ENCODE measurements around the gene ZNF70. TPM values are rescaled to one million over a fixed set of nuclear protein-coding genes. Genes with fewer than 3 reads are reported as not detected.
A peak's percentile ranks its signal among the peaks of the same experiment; 100 is the strongest.

ZNF70 gene
- total RNA-seq, 1 experiment from 2014 or later: 4.3 TPM

- H3K27me3 ChIP-seq (replicated peaks): no peaks in the 10 kb centered on the region
- H3K27ac ChIP-seq: no peak overlapping the region
- DNase-seq (ENCODE audit: low read depth in 1 of 2, low spot score in 2 of 2): no peak
- H3K9me3 ChIP-seq (replicated peaks): no peaks in the 10 kb centered on the region
- H3K4me1 ChIP-seq (replicated peaks): peaks cover 55% of the 10 kb centered on the region
- H3K4me3 ChIP-seq: no peak overlapping the region
- H3K36me3 ChIP-seq: no peaks in the 10 kb centered on the region
These were observed 23.4 kb upstream of the ZNF70 start for GRCh38 chr22:23774114-23774921.

GRCh38 chr22:23773483-23774113 is 22.7 kb upstream of the ZNF70 start:
- H3K27ac ChIP-seq: no peak overlapping the region

DNA sequence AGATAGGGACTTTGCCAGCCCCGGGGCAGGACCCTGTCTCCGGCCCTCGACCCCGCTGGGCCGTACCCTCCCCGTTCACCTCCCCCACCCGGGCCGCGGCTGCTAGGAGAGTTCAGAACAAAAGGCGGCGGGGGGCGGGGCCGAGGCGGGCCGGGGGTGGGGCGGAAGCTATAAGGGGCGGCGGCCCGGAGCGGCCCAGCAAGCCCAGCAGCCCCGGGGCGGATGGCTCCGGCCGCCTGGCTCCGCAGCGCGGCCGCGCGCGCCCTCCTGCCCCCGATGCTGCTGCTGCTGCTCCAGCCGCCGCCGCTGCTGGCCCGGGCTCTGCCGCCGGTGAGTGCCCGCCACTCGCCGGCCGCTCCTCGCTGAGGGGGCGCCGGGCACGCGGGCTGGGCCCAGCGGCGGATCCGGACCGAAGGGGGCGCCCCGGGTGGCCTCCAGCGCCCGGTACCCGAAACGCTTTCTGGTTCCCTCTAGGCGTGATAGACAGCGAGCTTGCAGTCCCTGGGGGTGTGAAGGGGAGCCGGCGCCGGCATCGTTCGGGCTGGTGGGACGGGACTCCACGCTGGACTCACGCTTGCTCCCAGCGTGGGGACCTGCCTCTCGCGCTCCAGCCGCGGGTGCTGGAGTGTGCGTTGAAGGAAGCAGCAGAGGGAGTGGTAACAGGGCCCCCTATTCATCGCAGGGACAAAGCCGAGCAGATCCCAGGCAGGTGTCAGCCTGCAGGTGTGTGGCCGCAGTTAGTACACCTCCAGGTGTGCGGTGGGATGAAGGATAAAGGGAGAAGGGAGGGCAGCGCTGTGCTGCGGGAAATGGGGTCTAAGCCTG is 21.9 kb upstream of the ZNF70 start, which contains the start of gene MMP11:
Gene MMP11 (plus strand): TSS at position 201 of the 825 bp plus-strand sequence. CDS start 22 bp downstream, at position 223.
- Histone ChIP-seq H3K4me1 (replicated peaks) (peaks cover 70% of the 10 kb centered on the region), H3K27me3 (replicated peaks) (no peaks in the 10 kb centered on the region), H3K9me3 (replicated peaks) (no peaks in the 10 kb centered on the region), H3K27ac (no peak within 1 kb of the TSS), H3K36me3 (0 out of 2 replicates have a peak, but pooled peaks cover 3% of the 10 kb centered on the region), H3K4me3 (peak within 1 kb of the TSS; percentile 51)
- DNase-seq (ENCODE audit: low read depth in 1 of 2, low spot score in 2 of 2): peak; percentile 33 to 71

More at GRCh38 chr22:23773483-23774113, 22.7 kb upstream of the ZNF70 start:
- Histone ChIP-seq H3K36me3 (no peaks in the 10 kb centered on the region), H3K4me3 (peak overlapping the region; percentile 51), H3K9me3 (replicated peaks) (no peaks in the 10 kb centered on the region), H3K4me1 (replicated peaks) (peaks cover 62% of the 10 kb centered on the region), H3K27me3 (replicated peaks) (no peaks in the 10 kb centered on the region)
- DNase-seq (ENCODE audit: low read depth in 1 of 2, low spot score in 2 of 2): no peak

- no peaks in the 10 kb centered on the region for H3K9me3 ChIP-seq (replicated peaks)
- DNase-seq (ENCODE audit: low read depth in 1 of 2, low spot score in 2 of 2): no peak
- peak overlapping the region; percentile 51 for H3K4me3 ChIP-seq
- H3K27me3 ChIP-seq (replicated peaks): no peaks in the 10 kb centered on the region
- 0 out of 2 replicates have a peak, but pooled peaks cover 3% of the 10 kb centered on the region for H3K36me3 ChIP-seq
- H3K4me1 ChIP-seq (replicated peaks): peaks cover 73% of the 10 kb centered on the region
- no peak overlapping the region for H3K27ac ChIP-seq
These were observed 21.4 kb upstream of the ZNF70 start for GRCh38 chr22:23772315-23772648.

GRCh38 chr22:23769321-23769965 is 18.5 kb upstream of the ZNF70 start:
- Histone ChIP-seq H3K27me3 (replicated peaks) (no peaks in the 10 kb centered on the region), H3K4me1 (replicated peaks) (peaks cover 74% of the 10 kb centered on the region), H3K27ac (peak overlapping the region; percentile 76), H3K36me3 (peaks cover 21% of the 10 kb centered on the region), H3K9me3 (replicated peaks) (no peaks in the 10 kb centered on the region), H3K4me3 (no peak overlapping the region)
- DNase-seq (ENCODE audit: low read depth in 1 of 2, low spot score in 2 of 2): peak; percentile 99

- H3K9me3 ChIP-seq (replicated peaks): no peaks in the 10 kb centered on the region
- DNase-seq (ENCODE audit: low read depth in 1 of 2, low spot score in 2 of 2): peak; percentile 85 to 86
- H3K4me3 ChIP-seq: peak within 1 kb of the TSS; percentile 74
- H3K27me3 ChIP-seq (replicated peaks): no peaks in the 10 kb centered on the region
- H3K4me1 ChIP-seq (replicated peaks): peaks cover 68% of the 10 kb centered on the region
- H3K36me3 ChIP-seq: peaks cover 28% of the 10 kb centered on the region
- peak within 1 kb of the TSS; percentile 50 for H3K27ac ChIP-seq
These were observed 17.0 kb upstream of the ZNF70 start, which contains the start of gene CHCHD10 for GRCh38 chr22:23767673-23768548. Gene CHCHD10, minus strand, starts transcription at chr22:23767972. Its CDS starts 98 bp downstream, at chr22:23767874.

DNA sequence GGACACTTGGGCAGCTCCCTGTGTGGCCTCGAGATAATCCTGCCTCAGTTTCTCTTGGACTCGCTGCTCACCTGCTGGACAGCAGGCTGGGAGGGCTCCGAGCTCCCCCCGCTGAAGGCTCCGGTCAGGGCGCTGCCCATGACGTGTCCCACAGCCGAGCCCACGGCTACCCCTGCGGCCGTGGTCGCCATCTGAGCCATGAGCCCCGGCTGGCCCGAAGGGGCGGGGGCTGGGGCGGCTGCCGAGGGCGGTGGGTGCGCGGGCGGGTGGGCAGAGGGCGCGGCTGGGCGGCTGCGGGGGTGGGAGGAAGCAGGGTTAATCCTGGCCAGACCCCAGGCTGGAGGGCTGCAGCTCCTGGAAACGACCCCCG is 16.4 kb upstream of the ZNF70 start:
- Histone ChIP-seq H3K9me3 (replicated peaks) (no peaks in the 10 kb centered on the region), H3K4me1 (replicated peaks) (peaks cover 68% of the 10 kb centered on the region), H3K27ac (no peak overlapping the region), H3K4me3 (peak overlapping the region; percentile 74), H3K36me3 (peaks cover 28% of the 10 kb centered on the region), H3K27me3 (replicated peaks) (no peaks in the 10 kb centered on the region)
- no peak for DNase-seq (ENCODE audit: low read depth in 1 of 2, low spot score in 2 of 2)

- Histone ChIP-seq H3K27me3 (replicated peaks) (no peaks in the 10 kb centered on the region), H3K4me1 (replicated peaks) (peaks cover 47% of the 10 kb centered on the region), H3K36me3 (peaks cover 28% of the 10 kb centered on the region), H3K4me3 (no peak overlapping the region), H3K9me3 (replicated peaks) (no peaks in the 10 kb centered on the region), H3K27ac (no peak overlapping the region)
- no peak for DNase-seq (ENCODE audit: low read depth in 1 of 2, low spot score in 2 of 2)
These were observed 14.3 kb upstream of the ZNF70 start for GRCh38 chr22:23764899-23765881.

GRCh38 chr22:23763954-23764353 is 13.0 kb upstream of the ZNF70 start:
- H3K36me3 ChIP-seq: peaks cover 28% of the 10 kb centered on the region
- H3K4me1 ChIP-seq (replicated peaks): peaks cover 35% of the 10 kb centered on the region
- no peak for DNase-seq (ENCODE audit: low read depth in 1 of 2, low spot score in 2 of 2)
- no peaks in the 10 kb centered on the region for H3K27me3 ChIP-seq (replicated peaks)
- H3K9me3 ChIP-seq (replicated peaks): no peaks in the 10 kb centered on the region
- no peak overlapping the region for H3K27ac ChIP-seq
- no peak overlapping the region for H3K4me3 ChIP-seq

DNA sequence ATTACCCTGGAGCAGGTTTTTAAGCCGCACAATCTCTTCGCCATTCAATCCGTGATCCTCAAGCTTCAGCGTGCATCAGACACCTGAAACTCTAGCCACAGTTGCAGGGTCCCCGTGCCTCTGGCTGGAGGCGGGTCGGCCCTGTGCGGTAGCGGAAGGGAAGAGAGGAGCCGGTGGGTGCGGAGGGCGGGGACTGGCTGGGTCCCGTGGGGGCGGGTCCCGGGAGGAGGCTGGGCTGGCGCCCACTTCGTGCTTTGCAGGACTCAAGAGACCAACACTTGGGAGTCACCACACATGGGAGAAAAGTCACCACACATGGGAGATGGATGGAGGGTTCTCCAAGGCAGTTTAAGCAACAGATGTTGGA is 12.7 kb upstream of the ZNF70 start:
- Histone ChIP-seq H3K4me1 (replicated peaks) (peaks cover 31% of the 10 kb centered on the region), H3K36me3 (peaks cover 28% of the 10 kb centered on the region), H3K4me3 (no peak overlapping the region), H3K27ac (no peak overlapping the region), H3K9me3 (replicated peaks) (no peaks in the 10 kb centered on the region), H3K27me3 (replicated peaks) (no peaks in the 10 kb centered on the region)
- DNase-seq (ENCODE audit: low read depth in 1 of 2, low spot score in 2 of 2): no peak

GRCh38 chr22:23762842-23763578 is 12.1 kb upstream of the ZNF70 start, which contains the start of gene C22orf15:
Gene C22orf15, plus strand, starts transcription at chr22:23762990. Its CDS starts 317 bp downstream, at chr22:23763307.
- peaks cover 25% of the 10 kb centered on the region for H3K4me1 ChIP-seq (replicated peaks)
- H3K4me3 ChIP-seq: no peak within 1 kb of the TSS
- H3K36me3 ChIP-seq: peaks cover 26% of the 10 kb centered on the region
- H3K27ac ChIP-seq: no peak within 1 kb of the TSS
- H3K9me3 ChIP-seq (replicated peaks): no peaks in the 10 kb centered on the region
- peak in 1 of 2 experiments; percentile 27 for DNase-seq (ENCODE audit: low read depth in 1 of 2, low spot score in 2 of 2)
- no peaks in the 10 kb centered on the region for H3K27me3 ChIP-seq (replicated peaks)

Data from SJSA1 (cell line).